ENCODE data around the gene BRD1. TPM values are rescaled to one million over a fixed set of nuclear protein-coding genes. Genes with fewer than 3 reads are reported as not detected.

Gene BRD1
- total and polyA plus RNA-seq, 7 donors, result 7.9 to 22.9 (median 16.9) TPM

DNA sequence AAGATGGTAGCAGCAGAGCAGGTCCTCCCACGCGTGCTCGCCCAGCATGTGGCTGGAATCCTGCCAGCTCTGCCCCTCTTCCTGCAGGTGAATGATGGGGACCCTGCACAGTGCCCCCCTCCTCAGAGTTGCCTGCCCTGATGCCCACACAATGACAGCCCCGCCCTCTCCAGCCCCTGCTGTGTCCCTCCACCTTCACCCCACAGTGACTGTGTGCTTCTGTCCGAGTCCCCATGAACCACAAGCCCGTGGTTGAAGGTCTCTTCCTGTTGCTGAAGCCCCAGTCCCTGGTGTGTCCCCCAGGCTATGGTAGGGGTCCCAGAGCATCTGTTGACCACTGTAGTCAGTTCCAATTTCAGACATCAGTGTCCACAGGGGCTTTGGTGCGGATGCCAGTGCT, 71.0 kb downstream of the BRD1 start:
- Histone ChIP-seq H3K27ac (no peak overlapping the region), H3K4me3 (no peak overlapping the region), H3K9me3 (no peaks in the 10 kb centered on the region), H3K36me3 (ENCODE audit: insufficient read depth in 1 of 2, low read depth in 1 of 2) (no peaks in the 10 kb centered on the region), H3K27me3 (ENCODE audit: insufficient read depth in 3 of 3, low read length in 2 of 3) (peaks cover 0 to 5% (median 0%) of the 10 kb centered on the region in 3 donors), H3K4me1 (no peaks in the 10 kb centered on the region)
- no peak for TF ChIP-seq CTCF (IDR thresholded peaks at IDR 0.05)
- ATAC-seq (no peak), DNase-seq (peak in 1 of 2 donors; percentile 37)
- WGBS, 3 donors, result 77 to 90% (median 90%) methylated on average over 7 of the region's 7 CpGs
- intact Hi-C loops (cut with DNase I), result no loop called here

- intact Hi-C loops (cut with DNase I), result no loop called here
- no peaks in the 10 kb centered on the region for H3K4me1 ChIP-seq
- no peaks in the 10 kb centered on the region for H3K9me3 ChIP-seq
- WGBS, 3 donors, result 76 to 79% (median 79%) methylated on average over 5 of the region's 5 CpGs
- ATAC-seq (no peak), DNase-seq (no peak)
- no peak for TF ChIP-seq CTCF (IDR thresholded peaks at IDR 0.05)
- H3K27ac ChIP-seq, result no peak overlapping the region
- H3K27me3 ChIP-seq (ENCODE audit: insufficient read depth in 3 of 3, low read length in 2 of 3), result peaks cover 0 to 5% (median 0%) of the 10 kb centered on the region in 3 donors
- H3K36me3 ChIP-seq (ENCODE audit: insufficient read depth in 1 of 2, low read depth in 1 of 2), result no peaks in the 10 kb centered on the region
- no peak overlapping the region for H3K4me3 ChIP-seq
These were observed 71.5 kb downstream of the BRD1 start for GRCh38 chr22:49756201-49756600.

GRCh38 chr22:49755631-49756001, 72.1 kb downstream of the BRD1 start:
- Histone ChIP-seq H3K4me3 (no peak overlapping the region), H3K4me1 (no peaks in the 10 kb centered on the region), H3K27ac (no peak overlapping the region), H3K9me3 (no peaks in the 10 kb centered on the region), H3K27me3 (ENCODE audit: insufficient read depth in 3 of 3, low read length in 2 of 3) (peaks cover 0 to 5% (median 0%) of the 10 kb centered on the region in 3 donors), H3K36me3 (ENCODE audit: insufficient read depth in 1 of 2, low read depth in 1 of 2) (no peaks in the 10 kb centered on the region)
- no peak for TF ChIP-seq CTCF (IDR thresholded peaks at IDR 0.05)
- intact Hi-C loops (cut with DNase I), result no loop called here
- WGBS, 3 donors, result 80 to 89% (median 85%) methylated on average over 10 of the region's 10 CpGs
- DNase-seq (no peak), ATAC-seq (no peak)

- DNase-seq (peak in 1 of 2 donors; percentile 46), ATAC-seq (no peak)
- Histone ChIP-seq H3K36me3 (ENCODE audit: insufficient read depth in 1 of 2, low read depth in 1 of 2) (no peaks in the 10 kb centered on the region), H3K27me3 (ENCODE audit: insufficient read depth in 3 of 3, low read length in 2 of 3) (peaks cover 0 to 5% (median 0%) of the 10 kb centered on the region in 3 donors), H3K4me3 (no peak overlapping the region), H3K9me3 (no peaks in the 10 kb centered on the region), H3K4me1 (no peaks in the 10 kb centered on the region), H3K27ac (no peak overlapping the region)
- TF ChIP-seq CTCF (IDR thresholded peaks at IDR 0.05), result no peak
- intact Hi-C loops (cut with DNase I), result no loop called here
- 45 to 53% (median 53%) methylated on average over 23 to 25 of the region's 25 CpGs for WGBS, 3 donors
These were observed 72.7 kb downstream of the BRD1 start for GRCh38 chr22:49754696-49755630.
